ENCODE results near the gene GYPC. TPM values are rescaled to one million over a fixed set of nuclear protein-coding genes. Genes with fewer than 3 reads are reported as not detected.
A peak's percentile ranks its signal among the peaks of the same experiment; 100 is the strongest.

Gene GYPC
- total RNA-seq, 1 donor from 2014 or later = 41.4 TPM

GRCh38 chr2:126704434-126705160 lies 48.6 kb downstream of the GYPC start:
- DNase-seq (ENCODE audit: low spot score in 2 of 2, unreplicated experiment in 2 of 2) = no peak
- Mint-ChIP-seq H3K4me1 (peaks cover 25% of the 10 kb centered on the region), H3K27ac (peak overlapping the region; percentile 26), H3K9me3 (peaks cover 8% of the 10 kb centered on the region), H3K36me3 (peaks cover 3% of the 10 kb centered on the region), H3K4me3 (no peak overlapping the region), H3K27me3 (ENCODE audit: low read depth) (peaks cover 10% of the 10 kb centered on the region)
- TF ChIP-seq CTCF (IDR thresholded peaks at IDR 0.05; ENCODE audit: unreplicated experiment) = no peak

GRCh38 chr2:126707191-126707590 lies 51.2 kb downstream of the GYPC start:
- H3K27me3 Mint-ChIP-seq (ENCODE audit: low read depth) = peaks cover 19% of the 10 kb centered on the region
- peaks cover 13% of the 10 kb centered on the region for H3K9me3 Mint-ChIP-seq
- peaks cover 7% of the 10 kb centered on the region for H3K4me1 Mint-ChIP-seq
- H3K36me3 Mint-ChIP-seq = no peaks in the 10 kb centered on the region
- no peak overlapping the region for H3K27ac Mint-ChIP-seq
- H3K4me3 Mint-ChIP-seq = no peak overlapping the region
- no peak for DNase-seq (ENCODE audit: low spot score in 2 of 2, unreplicated experiment in 2 of 2)
- no peak for TF ChIP-seq CTCF (IDR thresholded peaks at IDR 0.05; ENCODE audit: unreplicated experiment)

- no peak for TF ChIP-seq CTCF (IDR thresholded peaks at IDR 0.05; ENCODE audit: unreplicated experiment)
- Mint-ChIP-seq H3K4me3 (no peak overlapping the region), H3K27ac (no peak overlapping the region), H3K4me1 (peaks cover 7% of the 10 kb centered on the region), H3K27me3 (ENCODE audit: low read depth) (peaks cover 19% of the 10 kb centered on the region), H3K36me3 (no peaks in the 10 kb centered on the region), H3K9me3 (peaks cover 13% of the 10 kb centered on the region)
- peak in 1 of 2 experiments; percentile 1 for DNase-seq (ENCODE audit: low spot score in 2 of 2, unreplicated experiment in 2 of 2)
Measured at GRCh38 chr2:126707941-126708340, 52.0 kb downstream of the GYPC start.

- H3K27me3 Mint-ChIP-seq (ENCODE audit: low read depth) = peaks cover 20% of the 10 kb centered on the region
- H3K27ac Mint-ChIP-seq = no peak overlapping the region
- H3K9me3 Mint-ChIP-seq = peaks cover 5% of the 10 kb centered on the region
- TF ChIP-seq CTCF (IDR thresholded peaks at IDR 0.05; ENCODE audit: unreplicated experiment) = no peak
- peak in 1 of 2 experiments; percentile 9 for DNase-seq (ENCODE audit: low spot score in 2 of 2, unreplicated experiment in 2 of 2)
- no peaks in the 10 kb centered on the region for H3K36me3 Mint-ChIP-seq
- H3K4me3 Mint-ChIP-seq = no peak overlapping the region
- H3K4me1 Mint-ChIP-seq = no peaks in the 10 kb centered on the region
Measured at GRCh38 chr2:126714191-126714965, 58.4 kb downstream of the GYPC start.

GRCh38 chr2:126715111-126715510 lies 59.2 kb downstream of the GYPC start:
- H3K36me3 Mint-ChIP-seq = no peaks in the 10 kb centered on the region

More at GRCh38 chr2:126715111-126715510, 59.2 kb downstream of the GYPC start:
- peaks cover 18% of the 10 kb centered on the region for H3K27me3 Mint-ChIP-seq (ENCODE audit: low read depth)
- H3K4me3 Mint-ChIP-seq = no peak overlapping the region
- no peak for TF ChIP-seq CTCF (IDR thresholded peaks at IDR 0.05; ENCODE audit: unreplicated experiment)
- no peaks in the 10 kb centered on the region for H3K4me1 Mint-ChIP-seq
- no peak for DNase-seq (ENCODE audit: low spot score in 2 of 2, unreplicated experiment in 2 of 2)
- H3K9me3 Mint-ChIP-seq = peaks cover 2% of the 10 kb centered on the region
- H3K27ac Mint-ChIP-seq = no peak overlapping the region
